Ishikawa (cell line): ENCODE measurements around the gene PI4K2A.

ENCODE experiments used
- CEBPB ChIP-seq: IDR thresholded peaks from 2 replicates; pipeline ENCODE4 v1.6.1; 2012
- CREB1 ChIP-seq: IDR thresholded peaks from 2 replicates; pipeline ENCODE4 v1.6.1; 2012; ENCODE audit warnings: low read depth
- EGR1 ChIP-seq: IDR thresholded peaks from 2 replicates; pipeline ENCODE4 v1.6.1; 2012
- EP300 ChIP-seq: IDR thresholded peaks from 2 replicates; pipeline ENCODE4 v1.6.1; 2012; ENCODE audit warnings: borderline replicate concordance
- FOXM1 ChIP-seq: IDR thresholded peaks from 2 replicates; pipeline ENCODE4 v1.6.1; 2012; ENCODE audit warnings: low read depth, borderline replicate concordance
- MAX ChIP-seq: IDR thresholded peaks from 2 replicates; pipeline ENCODE4 v1.6.1; 2012
- NFIC ChIP-seq: IDR thresholded peaks from 2 replicates; pipeline ENCODE4 v1.6.1; 2012
- RAD21 ChIP-seq: IDR thresholded peaks from 2 replicates; pipeline ENCODE4 v1.6.1; 2012; ENCODE audit warnings: low read depth
- REST ChIP-seq: IDR thresholded peaks from 2 replicates; pipeline ENCODE4 v1.6.1; 2012; ENCODE audit warnings: low read depth, mild to moderate bottlenecking
- TAF1 ChIP-seq: IDR thresholded peaks from 2 replicates; pipeline ENCODE4 v1.6.1; 2012; ENCODE audit warnings: low read depth, mild to moderate bottlenecking
- TCF12 ChIP-seq: IDR thresholded peaks from 2 replicates; pipeline ENCODE4 v1.6.1; 2012; ENCODE audit warnings: low read depth
- TEAD4 ChIP-seq: IDR thresholded peaks from 2 replicates; pipeline ENCODE4 v1.6.1; 2012
- USF1 ChIP-seq: IDR thresholded peaks from 2 replicates; pipeline ENCODE4 v1.6.1; 2012
- YY1 ChIP-seq: IDR thresholded peaks from 2 replicates; pipeline ENCODE4 v1.6.1; 2012; ENCODE audit warnings: low read depth
- ZBTB7A ChIP-seq: IDR thresholded peaks from 2 replicates; pipeline ENCODE4 v1.6.1; 2012; ENCODE audit warnings: low read depth

PI4K2A gene

GRCh38 chr10:97690133-97690532, 49.7 kb downstream of the PI4K2A start:
- no peak for TF ChIP-seq YY1
- no peak for TF ChIP-seq TEAD4
- no peak for TF ChIP-seq ZBTB7A
- no peak for TF ChIP-seq CEBPB
- TF ChIP-seq CREB1 = no peak

- TF ChIP-seq ZBTB7A (no peak), FOXM1 (no peak), RAD21 (peak; percentile 96)
Observed at GRCh38 chr10:97701438-97702069, 61.1 kb downstream of the PI4K2A start.

GRCh38 chr10:97703398-97704067, 63.1 kb downstream of the PI4K2A start:
- TF ChIP-seq FOXM1 = no peak
- TF ChIP-seq CREB1 = no peak
- no peak for TF ChIP-seq CEBPB
- no peak for TF ChIP-seq NFIC
- TF ChIP-seq TCF12 = no peak
- no peak for TF ChIP-seq REST
- TF ChIP-seq ZBTB7A = no peak
- TF ChIP-seq YY1 = no peak
- TF ChIP-seq USF1 = no peak
- no peak for TF ChIP-seq MAX
- TF ChIP-seq TAF1 = no peak
- TF ChIP-seq TEAD4 = no peak
- TF ChIP-seq EGR1 = no peak
- TF ChIP-seq EP300 = no peak
- TF ChIP-seq RAD21 = no peak

GRCh38 chr10:97704341-97704740, 63.9 kb downstream of the PI4K2A start:
- TF ChIP-seq YY1 (no peak), REST (no peak), ZBTB7A (no peak), TCF12 (no peak), MAX (no peak), FOXM1 (no peak), TAF1 (no peak), CREB1 (no peak)

GRCh38 chr10:97705006-97705670, 64.7 kb downstream of the PI4K2A start:
- no peak for TF ChIP-seq YY1

- TF ChIP-seq USF1 (no peak), EGR1 (no peak), CREB1 (no peak), REST (no peak), TCF12 (no peak), FOXM1 (no peak), NFIC (no peak), MAX (no peak), CEBPB (no peak), RAD21 (no peak), TAF1 (no peak)
Observed at GRCh38 chr10:97707134-97707861, 66.8 kb downstream of the PI4K2A start.
